Naive B cell (primary cell): ENCODE results near the gene ABHD17A. TPM values are rescaled to one million over a fixed set of nuclear protein-coding genes. Genes with fewer than 3 reads are reported as not detected.

Source experiments
- polyA plus RNA-seq, 6 donors: library from polyadenylated mRNA; unstranded; fragments of 300-500 nt; fragmentation: Illumina TruSeq; gene quantifications; one replicate each; pipeline ENCODE4 v1.2.3, GENCODE V29; 2021; ENCODE audit warnings: low read depth in 6 of 6

ABHD17A gene
- polyA plus RNA-seq, 6 donors from 2014 or later: 59.4 to 113 (median 78.2) TPM

Other genes with a start within 250 kb of the ABHD17A start
- 10 to 100 TPM; 17.5 to 45.6 (median 24.8) TPM for gene TCF3, start 232.9 kb downstream of the ABHD17A start, polyA plus RNA-seq
- gene ONECUT3, start 132.0 kb downstream of the ABHD17A start, polyA plus RNA-seq: not detected
- gene ATP8B3, start 73.2 kb downstream of the ABHD17A start, polyA plus RNA-seq: under 1 TPM in 1 of 6 donors, not detected in 5; 0.09 TPM
- gene REXO1, start 37.0 kb downstream of the ABHD17A start, polyA plus RNA-seq: 10 to 100 TPM in 1 of 6 donors, 1 to 10 TPM in 4, under 1 TPM in 1; 0.96 to 18.1 (median 5.2) TPM
- gene KLF16, start 21.9 kb downstream of the ABHD17A start, polyA plus RNA-seq: 1 to 10 TPM in 1 of 6 donors, under 1 TPM in 5; 0.43 to 1.4 (median 0.70) TPM
- gene ADAT3, start 19.9 kb upstream of the ABHD17A start, polyA plus RNA-seq: 1 to 10 TPM; 1.9 to 6.1 (median 3.6) TPM
- 10 to 100 TPM; 18.9 to 35.1 (median 25.6) TPM for gene SCAMP4, start 19.9 kb upstream of the ABHD17A start, polyA plus RNA-seq
- 10 to 100 TPM; 17.6 to 40.7 (median 25.1) TPM for gene CSNK1G2, start 55.7 kb upstream of the ABHD17A start, polyA plus RNA-seq
- 1 to 10 TPM; 1.7 to 9.2 (median 4.8) TPM for gene BTBD2, start 130.2 kb upstream of the ABHD17A start, polyA plus RNA-seq
- 100 to 1,000 TPM in 1 of 6 donors, 10 to 100 TPM in 5; 51.1 to 102 (median 57.1) TPM for gene MKNK2, start 165.7 kb upstream of the ABHD17A start, polyA plus RNA-seq
- gene MOB3A, start 210.8 kb upstream of the ABHD17A start, polyA plus RNA-seq: 100 to 1,000 TPM in 1 of 6 donors, 10 to 100 TPM in 5; 52.2 to 106 (median 75.1) TPM
- gene IZUMO4, start 211.4 kb upstream of the ABHD17A start, polyA plus RNA-seq: 1 to 10 TPM in 1 of 6 donors, under 1 TPM in 5; 0.48 to 1.2 (median 0.85) TPM